HEK293 (cell line): ENCODE measurements around the gene PIGH.

Experiments
- YY1 ChIP-seq: fragments of 450-650 bp; formaldehyde crosslinking; IDR thresholded peaks from 2 replicates; pipeline ENCODE4 v1.5.1; 2018; ENCODE audit warnings: missing biosample characterization, missing genetic modification characterization
- ZNF121 ChIP-seq: fragments of 450-650 bp; formaldehyde crosslinking; IDR thresholded peaks from 2 replicates; pipeline ENCODE4 v1.5.1; 2016; ENCODE audit warnings: missing biosample characterization, missing genetic modification characterization
- ZNF211 ChIP-seq: fragments of 450-650 bp; formaldehyde crosslinking; IDR thresholded peaks from 2 replicates; pipeline ENCODE4 v1.5.1; 2016; ENCODE audit warnings: low read depth, missing biosample characterization, missing genetic modification characterization
- ZNF239 ChIP-seq: fragments of 450-650 bp; formaldehyde crosslinking; IDR thresholded peaks from 2 replicates; pipeline ENCODE4 v1.5.1; 2016; ENCODE audit warnings: missing biosample characterization, missing genetic modification characterization
- ZNF274 ChIP-seq, 2 experiments: fragments of 200-500 bp in 1 of 2; fragments of 450-650 bp in 1 of 2; sonication (Bioruptor generic) in 1 of 2; formaldehyde crosslinking in 1 of 2; IDR thresholded peaks; 2 replicates each; pipeline versions ENCODE4 v1.5.1 to v1.6.1; 2014 to 2016; ENCODE audit warnings: borderline replicate concordance in 1 of 2, inconsistent platforms in 1 of 2, low read length in 1 of 2, missing biosample characterization in 1 of 2, missing genetic modification characterization in 1 of 2
- ZNF366 ChIP-seq: fragments of 450-650 bp; formaldehyde crosslinking; conservative IDR thresholded peaks from 2 replicates; pipeline ENCODE4 v1.5.1; 2016; ENCODE audit warnings: missing biosample characterization, missing genetic modification characterization
- ZNF561 ChIP-seq: fragments of 450-650 bp; IDR thresholded peaks from 2 replicates; pipeline ENCODE4 v1.5.1; 2018; ENCODE audit warnings: missing biosample characterization, missing genetic modification characterization, borderline replicate concordance
- ZSCAN30 ChIP-seq: fragments of 450-650 bp; IDR thresholded peaks from 2 replicates; pipeline ENCODE4 v1.5.1; 2018; ENCODE audit warnings: missing biosample characterization, mild to moderate bottlenecking, missing genetic modification characterization, moderate library complexity
- TF ChIP-seq, protein P1 (sequence below): fragments of 450-650 bp; formaldehyde crosslinking; IDR thresholded peaks from 2 replicates; pipeline ENCODE4 v1.5.1; 2016; ENCODE audit warnings: missing biosample characterization, missing genetic modification characterization

DNA sequence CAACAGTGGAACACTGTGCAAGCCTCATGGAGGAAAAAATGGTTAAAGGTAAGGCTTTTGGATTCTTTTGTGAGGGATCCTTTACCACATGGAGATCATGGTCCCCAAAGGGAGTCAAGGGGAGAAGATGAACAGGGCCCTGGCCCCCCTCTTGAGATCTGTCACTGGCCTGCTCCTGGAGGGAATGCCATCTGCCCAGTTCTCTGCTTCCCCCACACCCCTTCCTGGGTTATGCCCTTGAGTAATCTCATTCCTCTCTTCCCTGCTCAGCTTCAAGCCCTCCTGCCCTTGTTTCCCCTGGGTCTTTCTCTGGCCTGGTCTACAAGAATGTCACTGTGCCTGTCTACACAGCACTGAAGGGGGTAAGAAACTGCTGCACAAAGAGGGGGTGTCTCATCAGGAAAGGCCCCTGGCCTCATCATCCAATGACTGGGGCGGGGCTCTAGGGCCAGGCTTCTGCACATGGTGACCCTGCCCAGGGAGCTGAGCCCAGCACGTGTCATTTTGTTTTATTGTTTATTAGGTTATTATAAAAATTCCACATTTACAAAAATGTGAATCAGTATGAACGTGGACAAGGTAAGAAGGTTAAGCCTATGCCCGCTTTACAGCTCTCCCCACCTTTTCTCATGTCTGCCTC is 30.3 kb downstream of the PIGH start:
- TF ChIP-seq, protein P1, sequence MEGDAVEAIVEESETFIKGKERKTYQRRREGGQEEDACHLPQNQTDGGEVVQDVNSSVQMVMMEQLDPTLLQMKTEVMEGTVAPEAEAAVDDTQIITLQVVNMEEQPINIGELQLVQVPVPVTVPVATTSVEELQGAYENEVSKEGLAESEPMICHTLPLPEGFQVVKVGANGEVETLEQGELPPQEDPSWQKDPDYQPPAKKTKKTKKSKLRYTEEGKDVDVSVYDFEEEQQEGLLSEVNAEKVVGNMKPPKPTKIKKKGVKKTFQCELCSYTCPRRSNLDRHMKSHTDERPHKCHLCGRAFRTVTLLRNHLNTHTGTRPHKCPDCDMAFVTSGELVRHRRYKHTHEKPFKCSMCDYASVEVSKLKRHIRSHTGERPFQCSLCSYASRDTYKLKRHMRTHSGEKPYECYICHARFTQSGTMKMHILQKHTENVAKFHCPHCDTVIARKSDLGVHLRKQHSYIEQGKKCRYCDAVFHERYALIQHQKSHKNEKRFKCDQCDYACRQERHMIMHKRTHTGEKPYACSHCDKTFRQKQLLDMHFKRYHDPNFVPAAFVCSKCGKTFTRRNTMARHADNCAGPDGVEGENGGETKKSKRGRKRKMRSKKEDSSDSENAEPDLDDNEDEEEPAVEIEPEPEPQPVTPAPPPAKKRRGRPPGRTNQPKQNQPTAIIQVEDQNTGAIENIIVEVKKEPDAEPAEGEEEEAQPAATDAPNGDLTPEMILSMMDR, result no peak
- no peak for TF ChIP-seq ZSCAN30 (tag by site-specific recombination)
- TF ChIP-seq YY1 (tag by site-specific recombination), result no peak
- TF ChIP-seq ZNF211 (tag by site-specific recombination), result no peak
- no peak for TF ChIP-seq ZNF561
- TF ChIP-seq ZNF239, result no peak
- TF ChIP-seq ZNF121 (tag by site-specific recombination), result no peak
- TF ChIP-seq ZNF366 (tag by site-specific recombination), result no peak
- TF ChIP-seq ZNF274 (IDR thresholded peaks at IDR 0.05; ENCODE audit: low read length), result no peak
- no peak for TF ChIP-seq ZNF274 (tag by site-specific recombination; IDR thresholded peaks at IDR 0.05; ENCODE audit: borderline replicate concordance)
